ENCODE data around the gene SCFD2.
A peak's percentile ranks its signal among the peaks of the same experiment; 100 is the strongest.

The SCFD2 gene

GRCh38 chr4:53014881-53015280 is 351.0 kb downstream of the SCFD2 start:
- Mint-ChIP-seq H3K27ac (no peak overlapping the region), H3K4me3 (no peak overlapping the region), H3K36me3 (ENCODE audit: low read depth) (no peaks in the 10 kb centered on the region), H3K4me1 (peaks cover 84% of the 10 kb centered on the region), H3K27me3 (ENCODE audit: low read depth, poor library complexity) (no peaks in the 10 kb centered on the region), H3K9me3 (no peaks in the 10 kb centered on the region)
- DNase-seq, result no peak
- no peak for TF ChIP-seq CTCF (IDR thresholded peaks at IDR 0.05)

GRCh38 chr4:53013873-53014775 is 351.7 kb downstream of the SCFD2 start:
- H3K36me3 Mint-ChIP-seq (ENCODE audit: low read depth), result no peaks in the 10 kb centered on the region
- peaks cover 83% of the 10 kb centered on the region for H3K4me1 Mint-ChIP-seq
- peaks cover under 1% of the 10 kb centered on the region for H3K9me3 Mint-ChIP-seq

GRCh38 chr4:53012738-53013137 is 353.1 kb downstream of the SCFD2 start:
- H3K4me1 Mint-ChIP-seq, result peaks cover 78% of the 10 kb centered on the region
- no peak for DNase-seq
- no peak for TF ChIP-seq CTCF (IDR thresholded peaks at IDR 0.05)
- H3K27ac Mint-ChIP-seq, result peak overlapping the region; percentile 81
- H3K9me3 Mint-ChIP-seq, result peaks cover 7% of the 10 kb centered on the region
- peaks cover 9% of the 10 kb centered on the region for H3K36me3 Mint-ChIP-seq (ENCODE audit: low read depth)
- peak overlapping the region; percentile 32 for H3K4me3 Mint-ChIP-seq
- H3K27me3 Mint-ChIP-seq (ENCODE audit: low read depth, poor library complexity), result peaks cover 4% of the 10 kb centered on the region

More at GRCh38 chr4:53013873-53014775, 351.7 kb downstream of the SCFD2 start:
- no peak overlapping the region for H3K4me3 Mint-ChIP-seq
- H3K27me3 Mint-ChIP-seq (ENCODE audit: low read depth, poor library complexity), result no peaks in the 10 kb centered on the region
- H3K27ac Mint-ChIP-seq, result peak overlapping the region; percentile 46
- TF ChIP-seq CTCF (IDR thresholded peaks at IDR 0.05), result no peak
- no peak for DNase-seq

- H3K4me1 Mint-ChIP-seq, result peaks cover 77% of the 10 kb centered on the region
Measured at GRCh38 chr4:53011259-53011905, 354.5 kb downstream of the SCFD2 start.

GRCh38 chr4:53010318-53010717 is 355.5 kb downstream of the SCFD2 start:
- no peak for TF ChIP-seq CTCF (IDR thresholded peaks at IDR 0.05)
- H3K9me3 Mint-ChIP-seq, result peaks cover 19% of the 10 kb centered on the region

More at GRCh38 chr4:53011259-53011905, 354.5 kb downstream of the SCFD2 start:
- Mint-ChIP-seq H3K27me3 (ENCODE audit: low read depth, poor library complexity) (peaks cover 4% of the 10 kb centered on the region), H3K27ac (no peak overlapping the region), H3K4me3 (no peak overlapping the region), H3K9me3 (peaks cover 19% of the 10 kb centered on the region), H3K36me3 (ENCODE audit: low read depth) (peaks cover 11% of the 10 kb centered on the region)
- no peak for TF ChIP-seq CTCF (IDR thresholded peaks at IDR 0.05)
- DNase-seq, result no peak

More at GRCh38 chr4:53010318-53010717, 355.5 kb downstream of the SCFD2 start:
- peaks cover 4% of the 10 kb centered on the region for H3K27me3 Mint-ChIP-seq (ENCODE audit: low read depth, poor library complexity)
- H3K27ac Mint-ChIP-seq, result peak overlapping the region; percentile 6
- H3K36me3 Mint-ChIP-seq (ENCODE audit: low read depth), result peaks cover 11% of the 10 kb centered on the region
- H3K4me1 Mint-ChIP-seq, result peaks cover 75% of the 10 kb centered on the region
- no peak for DNase-seq
- no peak overlapping the region for H3K4me3 Mint-ChIP-seq

Measured in nephron progenitor cell (in vitro differentiated cells).